GM21447 (cell line): ENCODE data around the gene RUNX2.

ENCODE experiments used
- ATAC-seq: cut with Tn5 transposase; IDR thresholded peaks from one replicate; pipeline ENCODE4 v1.9.1; 2021; ENCODE audit not compliant: unreplicated experiment

The RUNX2 gene

DNA sequence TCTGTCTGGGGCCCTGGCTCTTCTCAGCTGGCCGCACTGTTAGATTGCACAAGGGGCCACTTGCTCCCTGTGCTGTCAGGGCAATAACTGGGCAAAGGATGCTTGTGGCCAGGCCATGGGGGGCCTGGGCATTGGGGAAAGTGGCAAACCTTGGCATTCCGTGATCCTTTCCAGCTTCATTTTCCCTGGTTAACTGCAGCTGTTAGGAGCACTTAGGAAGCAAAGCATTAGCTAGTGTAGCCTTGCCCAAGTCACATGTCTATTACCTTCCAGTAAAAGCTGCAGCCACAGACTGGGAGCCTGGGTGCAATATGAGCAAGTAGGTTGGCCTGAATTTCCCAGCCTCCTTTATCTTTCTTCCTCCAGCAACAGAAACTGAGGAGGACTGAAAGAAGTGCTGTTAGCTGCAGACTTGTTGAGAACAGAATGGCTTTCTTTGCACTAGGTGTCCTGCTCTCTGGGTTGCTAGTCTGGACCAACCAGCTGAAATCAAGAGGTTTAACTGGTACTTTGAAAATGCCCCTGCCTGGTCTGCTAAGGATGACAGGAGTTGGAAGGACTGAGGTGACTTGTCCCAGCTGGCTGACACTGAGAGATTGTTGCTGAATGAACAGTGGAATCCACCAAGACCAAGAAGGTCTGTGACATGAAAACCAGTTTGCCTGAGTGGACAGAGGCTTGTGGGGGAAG, 361.9 kb downstream of the RUNX2 start:
- no peak for ATAC-seq

GRCh38 chr6:45690846-45691245, 362.7 kb downstream of the RUNX2 start:
- ATAC-seq, result no peak

- ATAC-seq, result no peak
Observed at GRCh38 chr6:45691426-45691825, 363.3 kb downstream of the RUNX2 start.

GRCh38 chr6:45692021-45692420, 363.9 kb downstream of the RUNX2 start:
- no peak for ATAC-seq

- ATAC-seq, result no peak
Observed at GRCh38 chr6:45696738-45697137, 368.6 kb downstream of the RUNX2 start.

- peak; percentile 59 for ATAC-seq
Observed at GRCh38 chr6:45697605-45698004, 369.5 kb downstream of the RUNX2 start.

- no peak for ATAC-seq
Observed at GRCh38 chr6:45698046-45698445, 369.9 kb downstream of the RUNX2 start.

DNA sequence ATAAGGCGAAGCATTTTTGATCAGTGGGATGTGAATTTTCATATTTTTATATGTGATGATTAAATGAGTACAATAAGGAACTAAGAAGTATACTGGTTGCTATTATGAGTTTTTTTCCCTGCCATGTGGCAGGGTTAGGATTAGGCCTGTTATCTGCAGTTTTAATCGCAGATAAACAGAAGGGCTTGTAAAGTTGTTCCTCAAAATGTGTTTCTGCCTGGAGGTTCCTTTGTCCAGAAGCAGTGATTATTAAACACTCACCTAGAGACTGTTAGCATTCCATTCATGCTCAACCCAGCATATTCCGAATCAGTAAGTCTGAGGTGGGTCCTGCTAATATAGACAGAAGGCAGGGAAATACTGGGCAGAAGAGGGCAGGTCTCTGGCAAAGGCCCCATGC, 371.5 kb downstream of the RUNX2 start:
- no peak for ATAC-seq

GRCh38 chr6:45702849-45703739, 375.0 kb downstream of the RUNX2 start:
- ATAC-seq, result no peak

- no peak for ATAC-seq
Observed at GRCh38 chr6:45704056-45704800, 376.1 kb downstream of the RUNX2 start.

DNA sequence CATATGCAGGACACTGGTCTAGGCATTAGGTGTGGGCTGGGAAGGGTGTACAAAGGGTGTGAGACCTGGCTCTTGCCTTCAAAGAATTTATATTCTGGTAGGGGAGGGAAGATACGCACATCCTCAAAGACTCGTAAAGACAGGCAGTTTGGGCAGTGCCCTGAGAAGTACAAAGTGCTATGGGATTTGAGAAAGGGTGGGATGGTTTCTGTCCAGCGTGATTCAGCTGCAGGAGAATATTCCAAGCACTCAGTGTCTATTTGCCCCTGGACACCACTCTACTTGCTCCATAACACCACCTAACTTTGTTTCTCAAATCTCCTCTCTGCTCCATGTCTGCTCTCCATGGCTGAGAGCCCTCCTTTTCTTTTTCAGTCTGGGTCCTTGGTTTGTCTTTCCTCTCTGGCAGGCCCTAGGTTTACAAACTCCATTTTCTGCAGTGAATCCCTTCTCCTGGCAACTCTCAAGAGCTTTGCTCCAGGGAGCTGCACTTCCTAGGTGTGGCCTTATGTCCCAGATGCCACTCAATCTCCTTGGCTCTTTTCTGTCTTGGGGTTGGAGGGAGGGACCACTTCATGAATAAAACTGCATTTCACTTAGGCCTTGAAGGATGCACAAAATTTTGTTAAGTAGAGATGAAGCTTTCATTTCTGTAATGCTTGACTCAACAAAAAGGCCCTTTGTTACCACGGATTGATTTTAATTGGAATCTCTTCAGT, 377.2 kb downstream of the RUNX2 start:
- no peak for ATAC-seq

GRCh38 chr6:45706319-45706718, 378.2 kb downstream of the RUNX2 start:
- no peak for ATAC-seq

GRCh38 chr6:45707176-45707575, 379.0 kb downstream of the RUNX2 start:
- ATAC-seq, result no peak

DNA sequence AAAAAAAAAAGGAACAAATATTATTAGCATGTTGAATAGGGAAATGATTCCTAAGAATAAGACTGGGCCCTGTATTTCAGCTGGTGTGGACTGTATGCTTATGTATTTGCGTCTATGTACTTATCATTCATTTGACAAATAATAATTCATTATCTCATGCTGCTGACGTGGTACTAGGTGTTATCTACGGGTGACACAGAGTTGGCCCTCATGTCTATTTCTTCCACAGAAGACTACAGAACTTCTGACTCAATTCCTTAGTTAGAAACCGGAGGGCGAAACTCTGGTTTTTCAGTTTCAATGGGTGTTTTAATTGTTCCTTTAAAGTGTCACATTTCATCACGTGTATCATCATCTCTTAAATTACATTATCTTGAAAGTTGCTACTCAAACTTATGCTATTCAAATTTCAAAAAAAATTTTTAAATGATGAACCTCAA, 381.7 kb downstream of the RUNX2 start:
- peak; percentile 71 for ATAC-seq

DNA sequence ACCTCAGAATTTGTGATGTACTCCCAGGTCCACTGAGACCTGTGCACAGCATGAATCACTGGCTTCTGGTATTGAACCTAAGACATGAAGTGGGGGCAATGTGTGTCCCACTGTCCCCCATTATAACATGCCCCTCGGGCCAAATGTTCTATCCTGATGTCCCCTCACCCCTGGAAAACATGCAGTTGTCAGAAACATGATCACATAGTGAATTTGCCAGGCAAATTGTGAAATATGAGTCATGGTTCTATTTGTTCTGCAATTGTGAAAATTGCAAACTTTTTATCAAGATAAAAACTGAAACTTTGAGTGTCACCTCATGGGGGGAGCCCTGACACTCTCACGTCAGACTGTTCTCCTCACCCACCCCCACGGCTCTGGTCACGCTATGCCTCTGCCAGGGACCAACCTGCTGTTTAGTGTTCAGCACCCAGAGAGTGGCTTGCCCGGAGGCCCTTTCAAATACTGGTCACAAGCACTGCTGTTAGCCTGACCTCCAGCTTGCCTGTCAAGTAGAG, 382.2 kb downstream of the RUNX2 start:
- peak; percentile 70 for ATAC-seq

DNA sequence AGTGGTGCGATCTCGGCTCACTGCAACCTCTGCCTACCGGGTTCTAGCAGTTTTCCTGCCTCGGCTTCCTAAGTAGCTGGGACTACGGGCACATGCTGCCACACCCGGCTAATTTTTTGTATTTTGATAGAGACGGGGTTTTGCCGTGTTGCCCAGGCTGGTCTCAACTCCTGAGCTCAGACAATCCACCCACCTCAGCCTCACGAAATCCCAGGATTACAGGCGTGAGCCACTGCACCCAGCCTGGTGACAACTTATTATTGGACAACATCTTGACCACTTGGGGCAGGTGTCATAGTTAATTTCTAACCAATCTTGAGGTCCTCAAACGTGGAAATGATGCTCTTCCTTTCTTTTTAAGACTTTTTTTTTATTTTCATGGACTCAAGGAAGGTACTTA, 383.9 kb downstream of the RUNX2 start:
- ATAC-seq, result no peak

DNA sequence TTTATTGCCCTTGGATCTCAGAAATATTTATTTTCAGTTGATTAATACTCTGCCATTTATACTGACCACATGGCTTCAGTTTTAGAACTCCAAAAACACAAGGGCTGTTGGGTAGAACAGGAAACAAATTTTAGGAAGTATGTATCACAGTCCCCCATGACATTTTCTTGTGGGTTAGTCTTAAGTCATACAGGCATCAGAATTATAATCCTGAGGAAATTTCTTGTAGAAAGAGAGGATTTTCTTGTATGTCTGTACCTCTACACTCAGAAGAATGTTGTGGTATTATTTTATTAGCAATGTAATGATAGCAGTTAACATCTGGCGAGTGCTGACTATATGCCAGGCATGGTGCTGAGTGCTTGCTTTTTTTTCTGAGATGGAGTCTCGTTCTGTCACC, 384.7 kb downstream of the RUNX2 start:
- no peak for ATAC-seq
